ENCODE results near the gene EML2. TPM values are rescaled to one million over a fixed set of nuclear protein-coding genes. Genes with fewer than 3 reads are reported as not detected.
A peak's percentile ranks its signal among the peaks of the same experiment; 100 is the strongest.

The EML2 gene
- total and polyA plus RNA-seq, 2 of the 8 experiments (the other 6 are each of a cell fraction or from before 2014, with no cell fraction given) = 28.8 to 29.4 TPM

- H3K36me3 ChIP-seq (ENCODE audit: control insufficient read depth in 2 of 4, insufficient read depth in 4 of 4, low read length in 3 of 4) = no peaks in the 10 kb centered on the region
- 52 to 100% methylated on average over 1 to 5 of the region's 5 CpGs for WGBS, 2 experiments (ENCODE audit: extremely low coverage in 1 of 2, insufficient coverage in 1 of 2, insufficient read length in 1 of 2, insufficient replicate concordance in 2 of 2, low coverage in 1 of 2, low lambda C conversion rate in 2 of 2, missing lambda C conversion rate in 1 of 2)
- no peak overlapping the region for H2BK15ac ChIP-seq (ENCODE audit: low read length)
- no peak overlapping the region for H2BK12ac ChIP-seq (ENCODE audit: low read depth, low read length)
- no peaks in the 10 kb centered on the region for H3K79me1 ChIP-seq (ENCODE audit: low read depth, low read length)
- no peaks in the 10 kb centered on the region for H4K20me1 ChIP-seq (replicated peaks in 1 of 2; ENCODE audit: control insufficient read depth in 1 of 2, insufficient read depth in 2 of 2, low read length in 2 of 2)
- no peak overlapping the region for H4K5ac ChIP-seq (ENCODE audit: insufficient read length, low read depth, low read length)
- no peak overlapping the region for H2BK5ac ChIP-seq (ENCODE audit: low read depth, low read length)
- peaks cover 36 to 56% (median 49%) of the 10 kb centered on the region in 4 experiments for H3K27me3 ChIP-seq (replicated peaks in 1 of 4; ENCODE audit: control insufficient read depth in 3 of 4, extremely low read depth in 1 of 4, insufficient read depth in 3 of 4, low read length in 3 of 4)
- no peaks in the 10 kb centered on the region for H3K79me2 ChIP-seq (ENCODE audit: control insufficient read depth in 1 of 2, insufficient read depth in 2 of 2, low read length in 2 of 2)
- H3K4me3 ChIP-seq (ENCODE audit: extremely low read depth in 1 of 4, insufficient read depth in 2 of 4, low read depth in 3 of 4, low read length in 4 of 4) = no peak overlapping the region; a peak in 1 of 8 replicates
- H3K56ac ChIP-seq (replicated peaks; ENCODE audit: insufficient read length, low read depth, low read length) = no peak overlapping the region
- no peak overlapping the region for H3K27ac ChIP-seq (ENCODE audit: low read depth, low read length)
- H3K4me1 ChIP-seq (replicated peaks in 1 of 4; ENCODE audit: control insufficient read depth in 3 of 4, insufficient read depth in 4 of 4, low read length in 3 of 4) = peaks cover 12 to 25% (median 13%) of the 10 kb centered on the region in 4 experiments
- no peak overlapping the region for H3K14ac ChIP-seq (ENCODE audit: insufficient read length)
- TF ChIP-seq KDM1A (IDR thresholded peaks at IDR 0.05; ENCODE audit: borderline replicate concordance, low read length) = peak; percentile 71; the same call in 1 of the 2 replicates
- no peak for TF ChIP-seq BRCA1 (IDR thresholded peaks at IDR 0.05; ENCODE audit: low read depth, low read length)
- no peak for TF ChIP-seq SAP30 (IDR thresholded peaks at IDR 0.05; ENCODE audit: insufficient read depth, insufficient replicate concordance, low read length)
- TF ChIP-seq CEBPB (IDR thresholded peaks at IDR 0.05; ENCODE audit: low read depth, low read length) = no peak
- no peak overlapping the region for H2AFZ ChIP-seq (ENCODE audit: low read length)
- H2AK5ac ChIP-seq (ENCODE audit: low read depth, low read length) = no peak overlapping the region
- peaks cover 13% of the 10 kb centered on the region; the same call in 1 of the 2 replicates for H3K23me2 ChIP-seq (ENCODE audit: low read depth, low read length)
- no peak overlapping the region for H2BK20ac ChIP-seq (ENCODE audit: low read length)
- CTCF ChIA-PET (ENCODE audit: partially characterized antibody) = interaction anchor here (1.0 to 2.0 kb wide), 5 partner anchors 12 to 43 kb away, joined by 3 to 7 read pairs (median 4); partner anchors contain the start of gene OPA3
- no peak overlapping the region for H3K18ac ChIP-seq (ENCODE audit: extremely low read depth, low read length)
- no peaks in the 10 kb centered on the region for H3K9me3 ChIP-seq (ENCODE audit: insufficient read depth in 2 of 2, low read depth in 1 of 2, low read length in 1 of 2)
- no peak overlapping the region for H4K8ac ChIP-seq (ENCODE audit: extremely low read depth, insufficient read depth, low read length)
- POLR2A ChIA-PET (ENCODE audit: partially characterized antibody) = interaction anchor here (0.8 to 3.0 kb wide), 4 partner anchors 16 to 43 kb away, joined by 3 to 9 read pairs (median 4); partner anchors contain the start of gene EML2
- H3K4ac ChIP-seq (replicated peaks; ENCODE audit: insufficient read length, low read depth, low read length) = no peak overlapping the region
- no peak overlapping the region for H2BK120ac ChIP-seq (replicated peaks; ENCODE audit: low read depth, low read length)
- no peak overlapping the region for H3K23ac ChIP-seq (ENCODE audit: insufficient read length)
- no peak for FAIRE-seq
- H3K9ac ChIP-seq (replicated peaks in 1 of 4; ENCODE audit: extremely low read depth in 1 of 4, low read depth in 3 of 4, low read length in 3 of 4) = no peak overlapping the region
- no peak for DNase-seq (ENCODE audit: low read depth in 1 of 2, low spot score in 2 of 2)
- H3K4me2 ChIP-seq (ENCODE audit: insufficient read depth in 1 of 2, low read depth in 2 of 2, low read length in 2 of 2) = peak overlapping the region; percentile 31 to 77; a peak in 3 of 4 replicates
- H4K91ac ChIP-seq (replicated peaks; ENCODE audit: insufficient read length, low read length) = no peak overlapping the region
Observed at GRCh38 chr19:45600340-45600885, 38.8 kb downstream of the EML2 start.

Measured in H1 (cell line).